OCI-M2 (cell line): Measurements from ENCODE around the gene HSPA1L.
"Not testable (repeated sequence)": the region's sequence is repeated elsewhere in the genome, so short reads cannot be mapped to it uniquely, and the experiment has no call there.

Source experiments
- DNase-seq: peaks from one replicate; lab custom pipeline; 2025; ENCODE audit not compliant: unreplicated experiment; lab: John Stamatoyannopoulos, UW

The HSPA1L gene

GRCh38 chr6:31817133-31817928, 2.2 kb upstream of the HSPA1L start:
- not testable (repeated sequence) for DNase-seq

DNA sequence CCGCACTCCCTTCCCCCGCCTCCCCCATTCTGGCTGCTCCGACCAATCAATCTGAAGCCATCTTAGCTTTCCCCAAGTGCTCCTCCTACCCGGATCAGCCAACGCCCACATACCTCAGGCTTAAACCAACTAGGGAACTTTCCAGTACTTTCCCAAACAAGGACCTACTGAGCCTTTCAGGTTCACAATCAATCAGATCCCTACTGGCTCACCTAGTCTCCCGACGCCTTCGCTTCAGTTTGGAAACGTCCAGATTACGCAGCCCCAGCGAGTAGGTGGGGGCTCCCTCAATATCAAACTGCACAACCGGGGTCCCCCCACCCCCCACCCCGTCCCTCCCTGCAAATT, 432 bp downstream of the HSPA1L start:
- no peak for DNase-seq

DNA sequence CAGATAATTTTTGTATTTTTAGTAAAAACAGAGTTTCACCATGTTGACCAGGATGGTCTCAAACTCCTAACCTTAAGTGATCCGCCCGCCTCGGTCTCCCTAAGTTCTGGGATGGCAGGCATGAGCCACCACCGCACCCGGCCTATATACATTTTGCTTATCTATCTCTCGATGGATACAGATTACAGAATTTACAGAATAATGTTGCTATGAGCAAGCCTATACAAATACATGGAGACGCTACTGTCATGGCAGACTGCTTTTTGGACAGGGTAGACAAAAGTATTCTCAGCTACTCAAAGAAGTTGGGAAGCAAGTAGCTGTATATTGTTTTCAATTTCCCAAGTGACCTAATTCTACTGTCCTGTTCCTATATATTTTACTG, 1.6 kb downstream of the HSPA1L start:
- DNase-seq = no peak

DNA sequence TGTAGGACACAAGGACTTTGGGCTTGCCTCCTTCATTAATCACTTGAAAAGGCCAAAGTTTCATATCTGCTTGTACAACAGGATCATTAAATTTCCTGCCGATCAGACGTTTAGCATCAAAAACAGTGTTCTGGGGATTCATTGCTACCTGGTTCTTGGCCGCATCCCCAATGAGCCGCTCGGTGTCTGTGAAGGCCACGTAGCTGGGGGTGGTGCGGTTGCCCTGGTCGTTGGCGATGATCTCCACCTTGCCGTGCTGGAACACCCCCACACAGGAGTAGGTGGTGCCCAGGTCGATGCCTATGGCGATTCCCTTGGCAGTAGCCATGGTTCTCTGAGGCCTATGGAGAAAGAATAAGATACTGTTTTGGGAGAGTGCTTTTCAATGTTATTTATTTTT, 3.4 kb downstream of the HSPA1L start:
- no peak for DNase-seq

DNA sequence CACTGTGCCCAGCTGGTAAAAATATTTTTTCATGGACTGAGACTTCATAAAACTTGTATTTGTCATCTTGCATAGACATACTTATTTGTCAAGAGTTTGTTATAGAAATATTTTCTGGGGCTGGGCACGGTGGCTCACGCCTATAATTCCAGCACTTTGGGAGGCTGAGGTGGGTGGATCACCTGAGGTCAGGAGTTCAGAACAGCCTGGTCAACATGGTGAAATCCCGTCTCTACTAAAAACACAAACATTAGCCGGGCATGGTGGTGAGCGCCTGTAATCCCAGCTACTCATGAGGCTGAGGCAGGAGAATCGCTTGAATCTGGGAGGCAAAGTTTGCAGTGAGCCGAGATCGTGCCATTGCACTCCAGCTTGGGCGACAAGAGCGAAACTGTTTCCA, 6.5 kb downstream of the HSPA1L start:
- not testable (repeated sequence) for DNase-seq

DNA sequence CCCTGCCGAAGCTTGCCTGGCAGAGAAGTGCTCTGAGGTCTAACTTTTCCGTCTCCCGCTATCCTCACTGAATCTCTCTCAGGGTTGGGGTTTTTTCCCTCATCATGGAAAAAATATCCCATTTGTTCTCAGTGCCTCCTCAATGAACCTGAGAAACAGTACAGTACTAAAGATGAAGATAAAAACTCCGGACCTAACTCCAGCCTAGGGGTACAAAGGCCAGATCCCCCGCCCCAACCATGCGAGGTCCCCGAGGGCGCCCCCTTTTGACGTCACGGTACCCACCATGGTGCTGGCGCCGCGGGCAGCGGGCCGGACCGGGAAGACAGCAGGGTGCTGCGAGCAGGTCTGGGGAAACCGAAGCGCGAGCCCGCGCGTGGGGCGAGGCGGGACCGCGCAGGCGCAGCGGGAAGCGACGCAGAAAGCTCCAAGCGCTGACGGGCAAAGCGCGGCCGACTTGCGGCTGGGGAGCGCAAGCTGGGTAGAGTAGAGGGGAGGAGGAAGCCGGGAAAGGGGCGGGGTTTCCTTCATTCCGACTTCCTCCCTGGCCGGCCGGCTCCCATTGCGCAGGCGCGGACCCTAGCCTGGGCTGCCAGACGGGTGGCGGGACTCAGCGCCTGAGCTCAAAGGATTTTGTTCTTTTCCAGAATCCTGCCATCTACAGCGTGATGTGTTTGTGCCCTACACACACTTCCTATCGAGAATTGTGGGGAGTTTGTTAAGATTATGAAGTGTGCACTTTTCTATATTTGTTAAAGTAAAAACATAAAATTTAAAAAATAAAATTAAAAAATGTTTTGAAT, 8.4 kb downstream of the HSPA1L start, which contains the start of gene LSM2:
Gene LSM2 (minus strand): TSS at position 497 of the 803 bp plus-strand sequence. CDS start 209 bp downstream, at position 288.
- peak; percentile 94 for DNase-seq

DNA sequence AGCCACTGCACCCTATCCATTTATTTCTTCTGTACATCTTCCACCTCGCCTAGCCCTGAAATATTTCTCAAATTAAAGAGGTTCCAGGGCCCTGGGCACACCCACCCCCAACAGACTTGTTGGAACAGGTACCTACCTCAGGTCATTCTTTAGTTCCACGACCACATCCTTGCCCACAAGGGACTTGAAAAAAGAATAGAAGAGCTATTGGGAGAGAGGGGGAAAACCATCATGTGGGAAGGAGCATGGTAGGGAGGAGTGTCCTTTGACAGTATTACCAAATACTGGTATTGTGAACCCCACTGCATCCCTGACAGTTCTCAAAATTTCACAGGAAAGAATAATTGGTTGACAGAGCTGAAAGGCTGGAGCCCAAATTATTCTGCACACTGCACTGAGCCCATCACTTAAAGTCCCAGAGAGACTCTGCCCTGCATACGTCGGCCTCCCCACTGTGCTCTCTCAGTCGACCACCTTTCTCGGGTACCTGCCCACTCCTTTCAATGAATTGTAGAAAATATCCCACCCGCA, 9.1 kb downstream of the HSPA1L start:
- no peak for DNase-seq

DNA sequence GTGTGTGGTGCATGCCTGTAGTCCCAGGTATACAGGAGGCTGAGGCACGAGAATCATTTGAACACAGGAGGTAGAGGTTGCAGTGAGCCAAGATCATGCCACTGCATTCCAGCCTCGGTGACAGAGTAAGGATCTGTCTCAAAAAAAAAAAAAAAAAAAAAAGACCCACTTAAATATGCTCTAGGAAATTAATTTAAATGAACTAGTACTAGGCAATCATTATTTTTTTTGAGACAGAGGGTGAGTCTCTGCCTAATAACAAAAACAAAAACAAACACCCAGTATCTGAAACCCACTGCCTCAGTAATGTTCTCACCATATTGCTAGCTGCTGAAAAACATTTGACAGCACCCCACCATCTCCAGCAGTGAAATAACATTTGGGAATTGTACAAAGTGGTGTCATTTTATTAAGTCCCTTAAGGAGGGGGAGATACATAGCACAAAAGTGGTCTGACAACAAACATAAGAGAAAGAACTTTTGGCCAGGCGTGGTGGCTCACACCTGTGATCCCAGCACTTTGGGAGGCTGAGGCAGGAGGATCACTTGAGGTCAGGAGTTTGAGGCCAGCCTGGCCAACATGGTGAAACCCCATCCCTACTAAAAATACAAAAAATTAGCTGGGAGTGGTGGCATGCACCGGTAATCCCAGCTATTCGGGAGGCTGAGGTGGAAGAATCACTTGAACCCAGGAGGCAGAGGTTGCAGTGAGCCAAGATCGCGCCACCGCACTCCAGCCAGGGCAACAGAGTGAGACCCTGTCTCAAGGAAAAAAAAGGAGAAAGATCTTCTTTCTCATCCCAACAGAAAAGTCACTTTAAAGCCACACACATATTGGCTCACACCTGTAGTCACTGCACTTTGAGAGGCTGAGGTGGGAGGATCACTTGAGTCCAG, 13.8 kb downstream of the HSPA1L start:
- not testable (repeated sequence) for DNase-seq

- no peak for DNase-seq
These were observed 15.3 kb downstream of the HSPA1L start for GRCh38 chr6:31799781-31800180.

DNA sequence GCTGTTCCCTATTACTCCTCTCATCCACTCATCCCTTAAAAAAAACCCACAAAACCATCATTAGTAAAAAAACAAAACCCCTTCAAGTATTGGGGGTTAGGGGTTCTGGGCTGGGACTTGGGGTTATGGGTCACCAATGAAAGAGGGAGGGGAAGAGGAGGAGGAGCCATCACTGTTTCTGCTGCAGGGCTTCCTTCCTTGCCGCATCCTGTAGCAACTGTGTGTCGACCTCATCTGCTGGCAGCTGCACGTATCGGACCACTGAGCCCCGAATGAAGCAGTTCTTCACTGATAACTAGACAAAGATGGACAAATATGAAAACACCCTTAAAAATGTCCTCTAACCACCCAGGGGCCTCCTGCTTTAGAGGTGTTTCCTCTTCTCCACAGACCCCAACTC, 17.5 kb downstream of the HSPA1L start:
- DNase-seq = no peak

DNA sequence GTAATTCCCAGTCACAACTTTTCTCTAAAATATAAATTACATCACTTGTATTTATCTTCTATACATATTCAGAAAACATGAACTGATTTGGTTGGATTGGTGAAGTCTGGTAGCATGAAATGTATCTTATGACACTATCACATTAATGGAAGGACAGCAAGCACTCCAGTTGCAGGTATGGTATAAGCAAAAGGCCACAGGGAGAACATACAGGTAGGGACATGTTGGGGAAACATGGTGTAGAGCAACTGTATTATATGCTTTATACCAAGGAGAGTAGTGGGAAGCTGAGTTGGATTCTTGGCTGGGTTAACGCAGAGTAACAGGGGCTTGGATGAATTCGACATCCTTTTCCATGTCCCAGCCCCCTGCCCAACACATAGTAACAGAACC, 18.1 kb downstream of the HSPA1L start:
- no peak for DNase-seq

GRCh38 chr6:31795616-31796298, 19.3 kb downstream of the HSPA1L start, which contains the start of gene VARS1:
TSS of gene VARS1 (minus strand) at chr6:31795752. CDS start at chr6:31795217, 535 bp downstream.
- DNase-seq = peak; percentile 40

DNA sequence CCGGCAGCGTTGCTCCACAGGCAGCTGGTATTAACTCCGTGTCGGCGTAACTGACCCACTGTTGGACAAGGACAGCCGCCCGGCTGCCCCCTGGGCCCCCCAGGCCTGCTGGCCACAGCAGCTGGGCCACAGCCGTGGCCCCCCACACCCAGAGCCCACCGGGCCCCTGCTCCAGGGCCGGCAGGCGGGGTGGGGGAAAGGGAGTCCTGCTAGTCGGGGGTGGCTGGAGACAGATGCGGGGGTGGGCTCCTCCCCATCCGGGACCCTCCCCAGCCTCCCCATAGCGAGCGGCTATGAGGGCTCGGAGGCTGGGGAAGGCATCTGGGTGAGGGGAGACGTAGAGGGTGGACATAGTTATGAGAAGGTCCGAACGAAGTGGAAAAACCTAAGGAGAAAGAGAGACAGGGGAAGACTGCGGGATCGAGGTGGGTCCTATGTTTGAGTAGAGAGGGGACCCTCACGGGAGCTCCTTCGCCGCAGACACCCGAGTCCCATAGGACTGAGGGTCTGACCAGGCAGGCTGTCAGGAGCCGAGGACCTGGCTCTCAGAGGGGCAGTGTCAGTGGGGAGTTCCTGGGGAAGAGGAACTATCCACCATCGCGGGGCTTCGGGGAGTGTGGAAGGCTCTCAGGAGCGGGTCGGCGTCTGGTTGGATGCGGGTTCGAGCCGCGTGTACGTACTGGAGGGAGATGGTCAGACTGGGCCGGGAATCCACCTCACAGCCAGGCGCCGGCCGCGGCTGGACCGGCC, 20.0 kb downstream of the HSPA1L start:
- no peak for DNase-seq

DNA sequence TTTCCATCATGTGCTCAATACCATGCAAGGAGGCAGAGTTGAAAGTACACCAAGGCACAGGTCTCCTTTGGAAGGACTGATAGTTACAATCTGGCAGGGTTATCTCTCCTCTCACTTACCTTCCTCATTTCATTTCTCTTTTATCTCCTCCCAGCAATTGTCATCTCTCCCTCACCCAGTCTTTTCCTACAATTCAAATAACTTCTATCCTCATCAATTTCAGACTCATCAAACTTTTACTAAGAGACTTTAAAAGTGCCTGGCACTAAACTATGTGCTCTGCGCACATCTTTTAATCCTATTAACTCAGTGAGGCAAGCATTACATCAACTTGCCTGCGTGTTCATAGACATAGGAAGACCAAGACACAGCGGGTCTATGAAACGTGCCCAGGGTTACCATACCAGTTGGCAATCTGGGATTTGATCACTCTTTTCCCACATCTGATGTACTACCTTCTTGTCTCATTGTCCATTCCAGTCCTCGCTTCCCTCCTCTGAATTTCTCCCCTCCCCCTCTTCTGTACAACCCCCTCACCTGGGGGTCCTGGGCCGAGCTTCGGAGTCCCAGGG, 20.7 kb downstream of the HSPA1L start:
- DNase-seq = no peak

DNA sequence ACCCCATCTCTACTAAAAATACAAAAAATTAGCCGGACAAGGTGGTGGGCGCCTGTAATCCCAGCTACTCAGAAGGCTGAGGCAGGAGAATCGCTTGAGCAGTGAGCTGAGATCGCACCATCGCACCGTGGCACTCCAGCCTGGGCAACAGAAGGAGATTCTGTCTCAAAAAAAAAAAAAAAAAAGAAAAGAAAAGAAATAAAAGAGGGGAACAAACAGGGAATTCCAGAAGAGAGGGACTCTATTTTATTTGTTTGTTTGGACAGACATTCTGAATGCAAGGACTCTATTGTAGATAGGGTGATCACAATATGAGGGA, 21.2 kb downstream of the HSPA1L start:
- not testable (repeated sequence) for DNase-seq

- DNase-seq = no peak
These were observed 22.3 kb downstream of the HSPA1L start for GRCh38 chr6:31792761-31793171.

DNA sequence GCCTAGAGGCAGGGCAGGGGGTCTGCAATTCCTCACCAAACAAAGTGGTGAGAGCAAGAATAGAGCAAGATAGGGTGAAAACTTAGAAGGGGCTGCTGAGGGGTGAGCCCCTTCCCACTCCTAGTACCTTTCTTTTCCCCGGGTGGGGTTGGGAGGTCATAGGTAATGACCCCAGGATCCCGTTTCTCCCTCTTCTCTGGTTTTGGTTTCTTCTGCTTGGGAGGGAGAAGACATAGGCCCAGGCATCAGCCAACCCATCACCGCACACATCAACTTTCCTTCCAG, 23.1 kb downstream of the HSPA1L start:
- DNase-seq = no peak

- DNase-seq = peak; percentile 67
These were observed 23.6 kb downstream of the HSPA1L start for GRCh38 chr6:31791324-31792089.

DNA sequence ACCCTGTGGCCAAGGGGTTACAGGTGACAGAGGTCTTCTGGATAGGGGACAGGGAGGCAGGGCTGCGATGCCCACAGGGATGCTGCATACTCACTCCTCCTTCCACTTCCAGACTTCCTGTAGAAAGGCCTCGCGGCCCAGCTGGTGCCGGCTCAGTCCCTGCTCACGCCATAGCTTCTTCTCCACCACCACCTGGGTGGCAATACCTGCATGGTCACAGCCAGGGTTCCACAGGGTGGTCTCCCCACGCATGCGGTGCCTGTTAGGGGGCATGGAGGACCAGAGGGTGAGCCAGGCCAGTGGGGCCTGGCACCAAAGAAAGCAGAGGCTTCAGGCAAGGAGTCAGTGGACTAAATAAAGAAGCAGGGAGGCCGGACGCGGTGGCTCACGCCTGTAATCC, 29.6 kb downstream of the HSPA1L start:
- no peak for DNase-seq
